ENCODE measurements around the gene KCNMA1.

DNA sequence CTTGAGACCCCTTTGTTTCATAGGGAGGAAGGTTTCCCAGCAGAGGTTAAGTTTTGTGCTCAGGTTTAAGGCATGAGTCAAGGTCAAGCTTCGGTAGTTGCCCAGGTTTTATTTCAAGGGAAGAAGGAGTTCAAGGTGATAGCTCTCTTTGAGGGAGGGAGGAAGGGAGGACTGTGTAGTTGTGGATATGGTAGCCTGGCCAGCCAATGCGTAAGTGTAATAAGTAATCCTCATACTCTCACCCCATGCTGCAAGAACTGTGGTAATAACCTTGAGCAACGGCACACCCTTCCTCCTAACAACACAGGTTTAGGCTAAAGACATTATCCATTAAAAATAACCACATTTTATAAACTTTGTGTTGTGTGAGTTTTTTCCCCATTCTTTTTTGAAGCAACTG, 478.9 kb downstream of the KCNMA1 start:
- TF ChIP-seq, protein P1, sequence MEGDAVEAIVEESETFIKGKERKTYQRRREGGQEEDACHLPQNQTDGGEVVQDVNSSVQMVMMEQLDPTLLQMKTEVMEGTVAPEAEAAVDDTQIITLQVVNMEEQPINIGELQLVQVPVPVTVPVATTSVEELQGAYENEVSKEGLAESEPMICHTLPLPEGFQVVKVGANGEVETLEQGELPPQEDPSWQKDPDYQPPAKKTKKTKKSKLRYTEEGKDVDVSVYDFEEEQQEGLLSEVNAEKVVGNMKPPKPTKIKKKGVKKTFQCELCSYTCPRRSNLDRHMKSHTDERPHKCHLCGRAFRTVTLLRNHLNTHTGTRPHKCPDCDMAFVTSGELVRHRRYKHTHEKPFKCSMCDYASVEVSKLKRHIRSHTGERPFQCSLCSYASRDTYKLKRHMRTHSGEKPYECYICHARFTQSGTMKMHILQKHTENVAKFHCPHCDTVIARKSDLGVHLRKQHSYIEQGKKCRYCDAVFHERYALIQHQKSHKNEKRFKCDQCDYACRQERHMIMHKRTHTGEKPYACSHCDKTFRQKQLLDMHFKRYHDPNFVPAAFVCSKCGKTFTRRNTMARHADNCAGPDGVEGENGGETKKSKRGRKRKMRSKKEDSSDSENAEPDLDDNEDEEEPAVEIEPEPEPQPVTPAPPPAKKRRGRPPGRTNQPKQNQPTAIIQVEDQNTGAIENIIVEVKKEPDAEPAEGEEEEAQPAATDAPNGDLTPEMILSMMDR (IDR thresholded peaks at IDR 0.05), result no peak
- no peak for TF ChIP-seq POLR2A (IDR thresholded peaks at IDR 0.05)
